Hepatocyte (in vitro differentiated cells): Measurements from ENCODE around the gene CROCC2.

Experiments used
- EZH2 ChIP-seq: fragments of 200-600 bp; sonication (generic); IDR thresholded peaks from 2 replicates; pipeline ENCODE4 v1.6.1; 2016; ENCODE audit warnings: antibody characterized with exemption, mild to moderate bottlenecking, borderline replicate concordance
- EZH2phosphoT487 ChIP-seq: fragments of 200-600 bp; sonication (generic); IDR thresholded peaks from one replicate; pipeline ENCODE4 v1.6.1; 2018; ENCODE audit warnings: antibody characterized with exemption, mild to moderate bottlenecking, low read depth, moderate library complexity; ENCODE audit not compliant: unreplicated experiment, severe bottlenecking
- TF ChIP-seq, protein P1 (sequence below): fragments of 200-600 bp; sonication (generic); IDR thresholded peaks from 2 replicates; pipeline ENCODE4 v1.5.1; 2016; ENCODE audit warnings: antibody characterized with exemption, mild to moderate bottlenecking; ENCODE audit not compliant: poor library complexity

DNA sequence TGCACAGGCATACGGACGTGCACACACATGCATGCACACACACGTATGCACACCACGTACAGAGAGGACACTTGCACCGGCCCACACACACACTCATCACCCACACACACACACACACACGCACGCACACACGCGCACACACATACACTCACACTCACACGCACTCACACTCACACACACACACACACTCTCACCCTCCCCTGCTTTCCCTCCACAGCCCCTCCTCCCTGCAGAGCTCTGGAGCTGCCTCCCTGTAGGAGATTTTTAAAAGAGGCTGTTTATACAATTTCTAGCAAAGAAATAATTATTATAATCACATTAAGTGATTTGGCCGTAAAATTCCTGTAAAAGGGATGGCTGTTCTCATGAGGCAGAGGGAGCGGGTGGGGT is 55.8 kb downstream of the CROCC2 start:
- TF ChIP-seq, protein P1, sequence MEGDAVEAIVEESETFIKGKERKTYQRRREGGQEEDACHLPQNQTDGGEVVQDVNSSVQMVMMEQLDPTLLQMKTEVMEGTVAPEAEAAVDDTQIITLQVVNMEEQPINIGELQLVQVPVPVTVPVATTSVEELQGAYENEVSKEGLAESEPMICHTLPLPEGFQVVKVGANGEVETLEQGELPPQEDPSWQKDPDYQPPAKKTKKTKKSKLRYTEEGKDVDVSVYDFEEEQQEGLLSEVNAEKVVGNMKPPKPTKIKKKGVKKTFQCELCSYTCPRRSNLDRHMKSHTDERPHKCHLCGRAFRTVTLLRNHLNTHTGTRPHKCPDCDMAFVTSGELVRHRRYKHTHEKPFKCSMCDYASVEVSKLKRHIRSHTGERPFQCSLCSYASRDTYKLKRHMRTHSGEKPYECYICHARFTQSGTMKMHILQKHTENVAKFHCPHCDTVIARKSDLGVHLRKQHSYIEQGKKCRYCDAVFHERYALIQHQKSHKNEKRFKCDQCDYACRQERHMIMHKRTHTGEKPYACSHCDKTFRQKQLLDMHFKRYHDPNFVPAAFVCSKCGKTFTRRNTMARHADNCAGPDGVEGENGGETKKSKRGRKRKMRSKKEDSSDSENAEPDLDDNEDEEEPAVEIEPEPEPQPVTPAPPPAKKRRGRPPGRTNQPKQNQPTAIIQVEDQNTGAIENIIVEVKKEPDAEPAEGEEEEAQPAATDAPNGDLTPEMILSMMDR = no peak
- TF ChIP-seq EZH2 (no peak), EZH2phosphoT487 (no peak)
